Measurements from ENCODE around the gene ACRBP. TPM values are rescaled to one million over a fixed set of nuclear protein-coding genes. Genes with fewer than 3 reads are reported as not detected.

Gene ACRBP
- total RNA-seq, 1 experiment from 2014 or later: 1.3 TPM

- no peaks in the 10 kb centered on the region for H3K4me1 ChIP-seq (ENCODE audit: insufficient read depth, low read length)
- WGBS (ENCODE audit: extremely low coverage, insufficient read length, low lambda C conversion rate): no CpG with 5 or more reads among the region's 5 CpGs
Measured at GRCh38 chr12:6630736-6631135, 16.5 kb downstream of the ACRBP start.

More at GRCh38 chr12:6630736-6631135, 16.5 kb downstream of the ACRBP start:
- H2BK120ac ChIP-seq (ENCODE audit: low read depth, low read length, poor library complexity, severe bottlenecking): no peak overlapping the region
- DNase-seq: no peak
- no peak overlapping the region for H2AK5ac ChIP-seq (ENCODE audit: insufficient read length, low read length)
- H3K9ac ChIP-seq (ENCODE audit: extremely low read depth, insufficient read length, low read length): no peak overlapping the region
- Mint-ChIP-seq H3K4me1 (peaks cover 14 to 23% of the 10 kb centered on the region in 2 experiments), H3K36me3 (ENCODE audit: insufficient read depth in 1 of 3, low read depth in 3 of 3) (no peaks in the 10 kb centered on the region), H3K27me3 (ENCODE audit: low read depth) (peaks cover 13% of the 10 kb centered on the region), H3K27ac (no peak overlapping the region), H3K9me3 (no peaks in the 10 kb centered on the region), H3K4me3 (no peak overlapping the region)
- H3K23ac ChIP-seq (ENCODE audit: insufficient read length, low read depth, low read length): no peak overlapping the region
- no peak overlapping the region for H3K4me2 ChIP-seq (ENCODE audit: insufficient read depth, insufficient read length, low read length)
- H3K23me2 ChIP-seq (ENCODE audit: insufficient read length, low read depth, low read length, poor library complexity, severe bottlenecking): no peaks in the 10 kb centered on the region
- H3K14ac ChIP-seq (ENCODE audit: insufficient read depth, low read length): no peak overlapping the region
- H3K18ac ChIP-seq (ENCODE audit: insufficient read length, low read depth, low read length): no peak overlapping the region
- no peaks in the 10 kb centered on the region for H4K20me1 ChIP-seq (ENCODE audit: control insufficient read depth, insufficient read depth, insufficient read length)
- no peaks in the 10 kb centered on the region for H3K79me2 ChIP-seq (ENCODE audit: insufficient read depth, low read length)
- H2BK15ac ChIP-seq (ENCODE audit: low read depth, low read length): no peak overlapping the region
- no peak overlapping the region for H3K56ac ChIP-seq (ENCODE audit: insufficient read length, low read depth, low read length)
- TF ChIP-seq, protein P1, sequence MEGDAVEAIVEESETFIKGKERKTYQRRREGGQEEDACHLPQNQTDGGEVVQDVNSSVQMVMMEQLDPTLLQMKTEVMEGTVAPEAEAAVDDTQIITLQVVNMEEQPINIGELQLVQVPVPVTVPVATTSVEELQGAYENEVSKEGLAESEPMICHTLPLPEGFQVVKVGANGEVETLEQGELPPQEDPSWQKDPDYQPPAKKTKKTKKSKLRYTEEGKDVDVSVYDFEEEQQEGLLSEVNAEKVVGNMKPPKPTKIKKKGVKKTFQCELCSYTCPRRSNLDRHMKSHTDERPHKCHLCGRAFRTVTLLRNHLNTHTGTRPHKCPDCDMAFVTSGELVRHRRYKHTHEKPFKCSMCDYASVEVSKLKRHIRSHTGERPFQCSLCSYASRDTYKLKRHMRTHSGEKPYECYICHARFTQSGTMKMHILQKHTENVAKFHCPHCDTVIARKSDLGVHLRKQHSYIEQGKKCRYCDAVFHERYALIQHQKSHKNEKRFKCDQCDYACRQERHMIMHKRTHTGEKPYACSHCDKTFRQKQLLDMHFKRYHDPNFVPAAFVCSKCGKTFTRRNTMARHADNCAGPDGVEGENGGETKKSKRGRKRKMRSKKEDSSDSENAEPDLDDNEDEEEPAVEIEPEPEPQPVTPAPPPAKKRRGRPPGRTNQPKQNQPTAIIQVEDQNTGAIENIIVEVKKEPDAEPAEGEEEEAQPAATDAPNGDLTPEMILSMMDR (conservative IDR thresholded peaks at IDR 0.05): no peak
- H3K9me3 ChIP-seq (ENCODE audit: control insufficient read depth, low read depth, low read length): no peaks in the 10 kb centered on the region
- no peak overlapping the region for H3T11ph ChIP-seq (ENCODE audit: low read length)
- H4K5ac ChIP-seq (ENCODE audit: insufficient read length, low read depth, low read length): no peak overlapping the region
- no peak overlapping the region for H3K4ac ChIP-seq (ENCODE audit: low read depth, low read length)
- no peak overlapping the region for H2BK5ac ChIP-seq (ENCODE audit: insufficient read length, low read length)
- no peak overlapping the region for H3K27ac ChIP-seq (ENCODE audit: insufficient read length, low read depth, low read length)
- H2BK12ac ChIP-seq (ENCODE audit: insufficient read length, low read depth, low read length): no peak overlapping the region
- no peaks in the 10 kb centered on the region for H3K79me1 ChIP-seq (ENCODE audit: insufficient read depth, low read depth, low read length, poor library complexity, severe bottlenecking)
- no peak overlapping the region for H2AFZ ChIP-seq (ENCODE audit: low read length)
- H4K91ac ChIP-seq (ENCODE audit: insufficient read length, low read depth, low read length): no peak overlapping the region
- no peaks in the 10 kb centered on the region for H3K27me3 ChIP-seq (ENCODE audit: insufficient read depth, low read length)
- peak overlapping the region; percentile 97 for H4K8ac ChIP-seq (replicated peaks; ENCODE audit: insufficient read length, low read depth, low read length)
- no peak overlapping the region for H2BK20ac ChIP-seq (ENCODE audit: low read depth, low read length, poor library complexity, severe bottlenecking)
